ENCODE measurements around the gene ZCCHC10.

ZCCHC10 gene

GRCh38 chr5:133062276-133062675 lies 35.9 kb upstream of the ZCCHC10 start:
- no peak for FAIRE-seq
- no peak for DNase-seq (ENCODE audit: insufficient read length, low spot score)
- TF ChIP-seq CTCF (IDR thresholded peaks at IDR 0.05; ENCODE audit: insufficient read depth, missing control alignments): no peak

- TF ChIP-seq CTCF (IDR thresholded peaks at IDR 0.05; ENCODE audit: insufficient read depth, missing control alignments): no peak
- peak; percentile 34 for DNase-seq (ENCODE audit: insufficient read length, low spot score)
- peak; percentile 94 for FAIRE-seq
These were observed 33.3 kb upstream of the ZCCHC10 start for GRCh38 chr5:133059621-133060020.

GRCh38 chr5:133056891-133057290 lies 30.5 kb upstream of the ZCCHC10 start:
- TF ChIP-seq CTCF (IDR thresholded peaks at IDR 0.05; ENCODE audit: insufficient read depth, missing control alignments): no peak
- DNase-seq (ENCODE audit: insufficient read length, low spot score): no peak
- FAIRE-seq: no peak

GRCh38 chr5:133054697-133055471 lies 28.5 kb upstream of the ZCCHC10 start:
- DNase-seq (ENCODE audit: insufficient read length, low spot score) (no peak), FAIRE-seq (no peak)
- TF ChIP-seq CTCF (IDR thresholded peaks at IDR 0.05; ENCODE audit: insufficient read depth, missing control alignments): no peak

GRCh38 chr5:133053448-133053847 lies 27.1 kb upstream of the ZCCHC10 start:
- no peak for TF ChIP-seq CTCF (IDR thresholded peaks at IDR 0.05; ENCODE audit: insufficient read depth, missing control alignments)
- FAIRE-seq: no peak
- DNase-seq (ENCODE audit: insufficient read length, low spot score): no peak

- DNase-seq (ENCODE audit: insufficient read length, low spot score) (no peak), FAIRE-seq (no peak)
- no peak for TF ChIP-seq CTCF (IDR thresholded peaks at IDR 0.05; ENCODE audit: insufficient read depth, missing control alignments)
These were observed 26.2 kb upstream of the ZCCHC10 start for GRCh38 chr5:133052317-133053175.

All from D721Med (cell line).